Activated T-cell treated with anti-CD3 and anti-CD28 coated beads, Interleukin-2, amount 50 U/mL, for 4 hours (primary cell): ENCODE data around the gene SUPT20H. TPM values are rescaled to one million over a fixed set of nuclear protein-coding genes. Genes with fewer than 3 reads are reported as not detected.

Experiments used
- ATAC-seq, 2 donors: fragments of 200-7000 bp; cut with Tn5 transposase; one replicate each; pipeline ENCODE4 v1.10.0; 2021
- DNase-seq: peaks from one replicate; pipeline ENCODE4 v3.0.0-alpha.2; 2020
- H3K27me3 Mint-ChIP-seq: one replicate; pipeline ENCODE4 v1.8.0; 2021; ENCODE audit warnings: low read depth, mixed read lengths
- H3K36me3 Mint-ChIP-seq: one replicate; pipeline ENCODE4 v1.8.0; 2022; ENCODE audit warnings: mixed read lengths; ENCODE audit not compliant: insufficient read depth
- H3K4me1 Mint-ChIP-seq: one replicate; pipeline ENCODE4 v1.8.0; 2021; ENCODE audit warnings: low read depth, mixed read lengths
- H3K4me3 Mint-ChIP-seq: one replicate; pipeline ENCODE4 v1.8.0; 2021; ENCODE audit warnings: mild to moderate bottlenecking, moderate library complexity, mixed read lengths
- H3K9me3 Mint-ChIP-seq: one replicate; pipeline ENCODE4 v1.8.0; 2021; ENCODE audit warnings: mixed read lengths
- total RNA-seq, 3 donors: library from RNA; stranded (reverse); gene quantifications; one replicate each; pipeline ENCODE4 v1.2.1, GENCODE V29; 2021

Gene SUPT20H
- total RNA-seq, 3 donors from 2014 or later: 44.4 to 51.8 (median 45.6) TPM

DNA sequence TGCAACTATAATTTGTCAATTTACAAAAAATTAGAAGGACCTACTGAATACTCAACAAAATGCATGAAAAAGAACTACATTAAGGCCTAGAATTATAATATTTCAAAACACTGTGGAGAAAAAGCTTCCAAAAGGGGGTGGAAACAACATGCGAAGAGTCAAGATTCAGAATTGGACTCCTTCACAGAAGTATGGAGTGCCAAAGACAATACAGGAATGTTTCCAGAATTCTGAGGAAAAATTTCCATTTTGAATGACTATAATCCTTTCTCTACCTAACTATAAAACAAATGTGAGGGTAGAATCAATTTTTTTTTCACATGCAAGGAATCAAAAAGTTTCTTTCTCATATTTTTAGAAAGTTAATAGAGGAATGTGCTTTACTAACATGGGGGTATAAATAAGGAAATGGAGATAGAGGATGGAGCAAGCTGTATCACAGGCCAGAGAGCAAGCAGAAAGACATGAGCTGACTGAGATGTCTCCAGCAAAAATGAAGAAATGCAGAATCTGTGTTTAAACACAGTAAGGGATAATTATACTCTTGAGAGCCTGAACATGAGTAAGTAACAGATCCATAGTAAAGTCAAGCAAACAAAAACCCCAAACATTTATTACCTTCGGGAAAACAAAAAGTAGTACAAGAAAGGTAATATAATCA lies 99.9 kb downstream of the SUPT20H start:
- Mint-ChIP-seq H3K9me3 (no peaks in the 10 kb centered on the region), H3K27me3 (no peaks in the 10 kb centered on the region), H3K4me3 (no peak overlapping the region), H3K4me1 (no peaks in the 10 kb centered on the region), H3K36me3 (peaks cover 44% of the 10 kb centered on the region)
- DNase-seq (no peak), ATAC-seq (no peak)

Other genes with a start within 250 kb of the SUPT20H start
- 10 to 100 TPM in 2 of 3 donors, 1 to 10 TPM in 1; 9.7 to 10.8 (median 10.4) TPM for gene RFXAP, start 240.5 kb downstream of the SUPT20H start, total RNA-seq
- gene SMAD9, start 139.4 kb downstream of the SUPT20H start, total RNA-seq: not detected
- 10 to 100 TPM; 46.1 to 50.8 (median 49.3) TPM for gene ALG5, start 60.3 kb downstream of the SUPT20H start, total RNA-seq
- gene EXOSC8, start 58.9 kb downstream of the SUPT20H start, total RNA-seq: 100 to 1,000 TPM; 123 to 153 (median 134) TPM
- not detected for gene CSNK1A1L, start 46.0 kb upstream of the SUPT20H start, total RNA-seq